Natural killer cell treated with Interleukin-12 subunit alpha and Interleukin-12 subunit beta and Interleukin-15 and Interleukin-18, amount 100 ng/mL, for 72 hours (primary cell): ENCODE measurements around the gene FOCAD. TPM values are rescaled to one million over a fixed set of nuclear protein-coding genes. Genes with fewer than 3 reads are reported as not detected.
A peak's percentile ranks its signal among the peaks of the same experiment; 100 is the strongest.

Source experiments
- ATAC-seq, 2 donors: fragments of 150-1000 bp; cut with Tn5 transposase in 1 of 2; sonication (Bioruptor Pico), chemical (Tn5 transposase) in 1 of 2; 2 replicates each; pipeline ENCODE4 v1.10.0; 2021
- DNase-seq: peaks from one replicate; pipeline ENCODE4 v3.0.0; 2022; ENCODE audit warnings: low spot score
- H3K27ac Mint-ChIP-seq, 2 donors: 1 replicate in 1 of 2; 2 replicates in 1 of 2; pipeline ENCODE4 v1.8.0; 2022; ENCODE audit warnings: mixed read lengths in 2 of 2, mild to moderate bottlenecking in 1 of 2, moderate library complexity in 1 of 2
- H3K27me3 Mint-ChIP-seq, 2 donors: 1 replicate in 1 of 2; 2 replicates in 1 of 2; pipeline ENCODE4 v1.8.0; 2022; ENCODE audit warnings: mixed read lengths in 2 of 2
- H3K36me3 Mint-ChIP-seq: one replicate; pipeline ENCODE4 v1.8.0; 2022; ENCODE audit warnings: mixed read lengths
- H3K4me1 Mint-ChIP-seq, 2 donors: 1 replicate in 1 of 2; 2 replicates in 1 of 2; pipeline ENCODE4 v1.8.0; 2022; ENCODE audit warnings: low read depth in 2 of 2, mixed read lengths in 2 of 2, mild to moderate bottlenecking in 1 of 2
- H3K4me3 Mint-ChIP-seq: one replicate; pipeline ENCODE4 v1.8.0; 2022; ENCODE audit warnings: mixed read lengths
- H3K9me3 Mint-ChIP-seq: 2 replicates; pipeline ENCODE4 v1.8.0; 2022; ENCODE audit warnings: mixed read lengths
- total RNA-seq, 2 donors: library from RNA; stranded (reverse); gene quantifications; one replicate each; pipeline ENCODE4 v1.2.3, GENCODE V29; 2022

Gene FOCAD
- total RNA-seq, 2 donors from 2014 or later, result 26.6 to 40.7 TPM

DNA sequence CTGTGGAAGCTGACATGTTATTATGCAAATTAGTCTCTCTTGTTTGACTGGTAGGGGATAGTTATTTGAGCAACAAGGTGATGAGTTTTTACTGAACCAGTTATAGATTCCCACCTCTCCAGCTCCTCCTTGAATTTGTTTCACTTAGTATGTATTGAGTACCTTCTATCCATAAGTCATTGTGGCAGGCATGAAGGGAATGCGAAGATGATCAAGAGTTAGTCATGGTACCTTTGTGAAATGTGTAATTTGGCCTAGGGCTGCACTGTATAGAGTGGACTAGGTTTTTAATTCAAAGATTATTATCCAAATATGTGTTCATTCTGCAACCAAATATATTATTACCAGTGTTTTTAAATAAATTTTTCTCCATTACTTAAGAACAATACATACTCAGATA lies 237.3 kb downstream of the FOCAD start:
- H3K4me1 Mint-ChIP-seq, result peaks cover 0 to 4% of the 10 kb centered on the region in 2 donors
- no peaks in the 10 kb centered on the region for H3K9me3 Mint-ChIP-seq
- ATAC-seq (no peak), DNase-seq (no peak)
- H3K36me3 Mint-ChIP-seq, result peaks cover 16% of the 10 kb centered on the region
- H3K27ac Mint-ChIP-seq, result no peak overlapping the region
- H3K4me3 Mint-ChIP-seq, result no peak overlapping the region
- H3K27me3 Mint-ChIP-seq, result no peaks in the 10 kb centered on the region

DNA sequence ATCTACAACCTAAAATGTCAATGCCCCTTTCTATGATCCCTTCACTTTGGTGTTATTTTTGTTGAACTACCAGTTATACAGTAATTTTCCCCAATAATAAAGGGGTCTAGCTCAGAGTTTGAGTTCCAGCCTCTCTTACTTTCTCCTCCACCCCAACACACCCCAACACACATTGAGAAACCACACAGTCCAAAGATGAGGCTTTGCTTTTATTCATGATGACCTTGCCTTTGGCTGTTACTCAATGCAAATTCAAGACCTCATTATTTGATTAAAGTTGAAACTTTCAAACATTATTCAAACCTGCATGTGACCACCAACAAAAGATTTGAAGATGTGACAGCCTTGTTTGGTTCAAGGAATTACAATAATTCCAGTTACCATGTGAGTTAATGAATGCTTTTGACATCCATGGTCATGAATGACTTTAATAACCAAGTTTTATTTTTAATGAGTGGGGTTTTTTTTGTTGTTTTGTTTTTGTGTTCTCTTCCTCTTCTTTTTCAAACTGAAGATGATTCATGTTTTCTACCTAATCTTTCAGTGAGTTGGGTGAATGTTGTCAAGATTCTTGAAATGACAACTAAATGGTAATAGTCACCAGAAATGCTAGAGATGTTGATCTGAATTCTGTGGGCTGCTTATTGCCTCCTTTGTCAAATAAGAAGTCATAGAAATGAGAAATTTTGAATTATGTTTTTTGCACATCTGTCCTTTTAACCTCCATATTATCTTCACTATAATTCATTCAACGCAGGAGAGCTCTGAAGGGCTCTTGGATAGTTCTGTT lies 241.4 kb downstream of the FOCAD start:
- peaks cover 0 to 4% of the 10 kb centered on the region in 2 donors for H3K4me1 Mint-ChIP-seq
- H3K9me3 Mint-ChIP-seq, result no peaks in the 10 kb centered on the region
- no peak overlapping the region for H3K4me3 Mint-ChIP-seq
- no peaks in the 10 kb centered on the region for H3K27me3 Mint-ChIP-seq
- ATAC-seq (no peak), DNase-seq (no peak)
- no peak overlapping the region for H3K27ac Mint-ChIP-seq
- peaks cover 4% of the 10 kb centered on the region for H3K36me3 Mint-ChIP-seq

DNA sequence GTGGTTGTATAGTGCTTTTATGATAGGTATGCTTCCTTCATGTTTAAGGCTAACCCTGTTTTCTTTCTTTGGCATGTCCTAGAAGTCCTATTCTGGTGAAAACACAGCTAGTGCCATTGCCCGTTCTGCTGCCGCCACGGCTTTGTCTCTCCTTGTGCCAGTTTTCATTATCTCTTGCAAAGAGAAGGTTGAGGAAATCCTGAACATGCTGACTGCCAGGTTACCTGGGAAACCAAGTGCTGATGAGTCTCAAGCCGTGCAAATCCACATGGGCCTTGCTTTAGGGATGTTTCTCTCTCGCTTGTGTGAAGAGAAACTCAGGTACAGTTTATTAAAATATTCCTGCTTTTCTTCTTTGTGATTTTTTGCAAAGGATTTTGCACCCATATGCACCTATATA lies 245.2 kb downstream of the FOCAD start:
- H3K27me3 Mint-ChIP-seq, result no peaks in the 10 kb centered on the region
- H3K36me3 Mint-ChIP-seq, result peaks cover 14% of the 10 kb centered on the region
- H3K4me3 Mint-ChIP-seq, result no peak overlapping the region
- no peak for DNase-seq
- H3K27ac Mint-ChIP-seq, result no peak overlapping the region
- no peaks in the 10 kb centered on the region for H3K9me3 Mint-ChIP-seq
- ATAC-seq, result no peak
- H3K4me1 Mint-ChIP-seq, result peaks cover 0 to 4% of the 10 kb centered on the region in 2 donors

DNA sequence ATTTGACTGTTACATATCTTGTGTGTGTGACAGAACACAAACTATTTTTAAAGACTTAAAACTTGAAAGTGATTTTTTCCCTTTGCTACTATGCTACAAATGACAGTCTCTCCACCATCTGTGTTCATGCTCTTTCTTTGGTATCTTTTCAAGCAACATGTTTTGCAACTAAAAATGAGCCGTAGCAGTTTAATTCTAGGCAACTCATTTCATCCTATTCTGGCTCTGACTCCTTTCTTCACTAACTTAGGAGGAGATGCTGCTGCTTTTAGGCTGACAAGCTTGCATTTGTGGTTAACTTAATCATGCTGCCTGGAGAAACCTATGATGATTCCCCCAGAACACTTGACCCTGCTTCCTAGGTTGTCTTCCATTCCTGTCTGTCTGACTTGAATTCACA lies 246.8 kb downstream of the FOCAD start:
- Mint-ChIP-seq H3K4me3 (no peak overlapping the region), H3K4me1 (no peaks in the 10 kb centered on the region), H3K27me3 (no peaks in the 10 kb centered on the region), H3K27ac (no peak overlapping the region), H3K36me3 (peaks cover 14% of the 10 kb centered on the region), H3K9me3 (no peaks in the 10 kb centered on the region)
- no peak for ATAC-seq
- DNase-seq, result no peak

DNA sequence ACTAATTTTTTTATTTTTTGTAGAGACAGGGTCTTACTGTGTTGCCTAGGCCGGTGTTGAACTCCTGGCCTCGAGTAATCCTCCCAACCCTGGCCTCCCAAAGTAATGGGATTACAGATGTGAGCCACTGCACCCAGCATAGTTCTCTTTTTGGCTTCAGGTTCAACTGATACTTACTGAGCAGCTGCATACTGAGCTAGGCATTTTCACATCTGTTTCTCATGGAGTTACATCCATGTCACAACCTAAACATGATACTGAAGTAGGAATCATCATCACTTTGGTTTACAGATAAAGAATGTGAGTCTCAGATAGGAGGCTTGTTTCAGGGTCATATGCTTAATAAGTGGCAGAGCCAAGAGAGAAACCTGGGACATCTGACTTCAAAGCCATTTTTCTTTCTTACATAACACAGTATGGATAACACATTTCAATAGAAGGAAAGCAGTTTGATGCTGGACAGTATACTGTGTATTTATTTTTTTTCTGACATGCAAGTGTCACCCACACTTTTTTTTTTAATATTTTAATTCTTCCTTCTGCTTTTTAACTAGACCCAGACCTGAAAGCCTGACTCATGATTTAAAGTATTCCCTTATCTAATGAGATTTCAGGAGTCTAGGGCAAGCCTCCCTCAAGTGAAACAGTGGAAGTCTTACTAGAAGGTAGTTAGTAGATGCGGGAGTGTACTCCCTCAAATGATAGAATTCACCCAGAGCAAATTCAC lies 256.6 kb downstream of the FOCAD start:
- ATAC-seq, result no peak
- DNase-seq, result no peak
- Mint-ChIP-seq H3K36me3 (no peaks in the 10 kb centered on the region), H3K9me3 (no peaks in the 10 kb centered on the region), H3K27ac (no peak overlapping the region), H3K27me3 (no peaks in the 10 kb centered on the region), H3K4me1 (no peaks in the 10 kb centered on the region), H3K4me3 (no peak overlapping the region)

DNA sequence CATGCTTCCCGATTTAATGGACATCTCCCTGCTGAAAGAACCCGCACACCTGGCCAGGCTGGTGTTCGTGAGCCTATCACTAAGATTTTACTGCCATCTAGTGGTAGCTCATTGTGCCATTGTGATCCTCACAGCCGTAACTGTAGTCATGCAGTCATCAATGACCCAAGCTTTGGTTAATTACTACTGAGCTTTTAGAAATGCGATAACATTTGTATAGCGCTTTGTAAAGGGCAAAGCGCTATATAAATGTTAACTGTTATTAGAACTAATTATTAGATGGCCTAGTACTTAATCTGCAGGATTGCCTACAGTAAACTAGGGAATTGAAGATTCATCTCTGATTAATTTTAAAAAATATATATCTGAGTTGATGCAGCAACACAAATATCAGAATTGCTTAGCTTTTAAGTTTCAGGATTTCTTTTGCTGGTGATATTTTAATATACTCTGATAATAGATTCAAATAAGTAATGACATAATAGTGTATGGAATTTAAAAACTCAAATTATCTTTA lies 257.2 kb downstream of the FOCAD start:
- no peaks in the 10 kb centered on the region for H3K27me3 Mint-ChIP-seq
- no peaks in the 10 kb centered on the region for H3K36me3 Mint-ChIP-seq
- no peaks in the 10 kb centered on the region for H3K9me3 Mint-ChIP-seq
- H3K4me1 Mint-ChIP-seq, result no peaks in the 10 kb centered on the region
- H3K4me3 Mint-ChIP-seq, result no peak overlapping the region
- DNase-seq (peak; percentile 63), ATAC-seq (peak; percentile 79 to 81)
- no peak overlapping the region for H3K27ac Mint-ChIP-seq

DNA sequence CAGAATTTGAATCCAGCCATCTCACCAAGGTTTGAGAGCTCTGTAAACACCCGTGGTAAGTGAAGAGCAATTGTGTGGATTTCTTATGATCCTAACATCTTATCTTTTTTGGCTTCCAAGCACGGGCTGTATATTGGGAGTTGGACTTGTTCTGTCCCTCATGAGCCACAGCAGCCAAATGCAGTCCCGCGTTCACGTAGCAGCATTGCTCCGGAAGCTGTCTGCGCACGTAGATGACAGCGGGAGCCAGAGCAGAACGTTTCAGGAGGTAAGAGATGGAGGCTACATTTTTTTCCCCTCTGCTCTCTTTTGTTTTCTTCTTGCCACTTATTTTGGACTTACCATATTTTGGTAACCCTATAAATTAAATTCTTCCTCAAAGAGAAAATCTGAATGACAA lies 260.4 kb downstream of the FOCAD start:
- H3K27ac Mint-ChIP-seq, result no peak overlapping the region
- H3K4me1 Mint-ChIP-seq, result no peaks in the 10 kb centered on the region
- no peak for ATAC-seq
- no peaks in the 10 kb centered on the region for H3K9me3 Mint-ChIP-seq
- DNase-seq, result no peak
- no peaks in the 10 kb centered on the region for H3K36me3 Mint-ChIP-seq
- no peaks in the 10 kb centered on the region for H3K27me3 Mint-ChIP-seq
- no peak overlapping the region for H3K4me3 Mint-ChIP-seq

DNA sequence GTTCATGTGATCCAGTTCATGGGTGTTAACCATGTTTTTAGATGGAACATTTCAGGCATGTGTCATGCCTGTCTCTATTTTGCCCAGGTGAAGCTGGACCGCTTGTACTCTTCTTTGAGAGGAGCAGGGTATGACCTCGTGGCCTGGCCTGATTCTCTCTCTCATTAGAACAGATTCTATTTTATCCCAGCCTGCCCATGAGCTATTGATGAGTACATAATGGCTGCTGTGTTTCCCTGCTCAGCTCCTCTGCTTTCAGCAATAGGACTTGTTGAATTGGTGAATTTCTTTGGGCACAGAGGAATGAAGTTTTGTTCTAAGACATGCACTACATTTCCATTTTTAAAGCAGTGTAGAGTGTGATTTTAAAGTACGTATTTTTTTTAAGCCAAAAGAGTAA lies 261.2 kb downstream of the FOCAD start:
- Mint-ChIP-seq H3K9me3 (no peaks in the 10 kb centered on the region), H3K4me3 (no peak overlapping the region), H3K27me3 (no peaks in the 10 kb centered on the region), H3K36me3 (no peaks in the 10 kb centered on the region), H3K4me1 (no peaks in the 10 kb centered on the region), H3K27ac (no peak overlapping the region)
- no peak for DNase-seq
- ATAC-seq, result no peak

DNA sequence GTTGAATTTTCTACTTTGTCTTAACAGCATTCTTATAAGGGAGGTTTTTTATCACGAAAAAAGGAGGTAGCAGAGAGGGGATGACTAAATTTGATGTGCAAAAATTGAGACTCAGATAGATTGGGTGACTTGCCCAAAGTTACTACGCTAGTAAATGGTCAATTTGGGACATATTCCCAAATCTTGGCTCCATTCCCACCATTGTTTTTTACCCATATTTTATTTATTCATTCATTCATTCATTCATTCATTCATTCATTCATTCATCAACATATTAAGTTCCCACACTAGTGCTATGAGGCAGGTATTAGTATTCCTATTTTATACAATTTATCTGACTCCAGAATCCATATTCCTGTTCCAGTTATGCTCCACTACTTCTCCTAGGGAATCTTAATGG lies 261.8 kb downstream of the FOCAD start:
- H3K4me1 Mint-ChIP-seq, result no peaks in the 10 kb centered on the region
- no peaks in the 10 kb centered on the region for H3K36me3 Mint-ChIP-seq
- DNase-seq (no peak), ATAC-seq (no peak)
- no peaks in the 10 kb centered on the region for H3K27me3 Mint-ChIP-seq
- H3K9me3 Mint-ChIP-seq, result no peaks in the 10 kb centered on the region
- no peak overlapping the region for H3K4me3 Mint-ChIP-seq
- no peak overlapping the region for H3K27ac Mint-ChIP-seq

DNA sequence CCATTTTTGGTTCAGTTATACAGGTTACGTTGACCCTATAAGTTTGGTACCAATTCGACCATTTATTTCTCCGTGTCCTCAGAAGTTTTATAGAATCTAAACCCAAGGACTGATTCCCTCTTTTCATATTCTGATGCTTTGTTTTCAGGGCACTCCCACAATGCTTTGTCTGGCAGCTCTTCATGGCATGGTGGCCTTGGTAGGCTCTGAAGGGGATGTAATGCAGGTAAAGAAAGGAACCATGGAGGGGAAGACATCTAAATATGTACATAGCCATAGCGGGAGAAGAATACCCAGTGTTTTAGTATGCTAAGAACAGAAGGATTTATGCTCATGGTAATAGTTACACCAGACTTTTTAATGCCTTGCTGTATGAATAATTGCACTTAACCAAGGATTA lies 264.6 kb downstream of the FOCAD start:
- Mint-ChIP-seq H3K36me3 (peaks cover 16% of the 10 kb centered on the region), H3K4me1 (no peaks in the 10 kb centered on the region), H3K27me3 (no peaks in the 10 kb centered on the region), H3K9me3 (no peaks in the 10 kb centered on the region), H3K4me3 (no peak overlapping the region), H3K27ac (no peak overlapping the region)
- ATAC-seq (no peak), DNase-seq (no peak)

DNA sequence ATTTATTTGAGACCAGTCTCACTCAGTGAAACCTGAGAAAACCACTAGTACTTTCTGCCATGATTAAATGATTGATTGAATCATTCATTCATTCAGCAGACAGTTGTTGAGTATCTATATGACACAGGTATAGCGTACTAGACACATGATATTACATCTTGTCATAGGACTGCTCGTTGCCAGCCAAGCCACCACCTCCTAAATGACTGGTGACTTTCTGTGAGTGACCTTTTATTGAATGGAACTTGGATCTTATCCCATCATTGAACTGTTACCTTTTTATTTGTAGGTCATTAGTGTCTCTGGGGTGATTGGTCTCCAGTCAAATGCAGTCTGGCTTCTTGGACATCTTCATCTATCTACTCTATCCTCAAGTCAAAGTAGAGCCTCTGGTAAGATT lies 266.6 kb downstream of the FOCAD start:
- no peak overlapping the region for H3K27ac Mint-ChIP-seq
- H3K4me1 Mint-ChIP-seq, result no peaks in the 10 kb centered on the region
- no peak overlapping the region for H3K4me3 Mint-ChIP-seq
- peaks cover 16% of the 10 kb centered on the region for H3K36me3 Mint-ChIP-seq
- H3K9me3 Mint-ChIP-seq, result no peaks in the 10 kb centered on the region
- DNase-seq (no peak), ATAC-seq (no peak)
- no peaks in the 10 kb centered on the region for H3K27me3 Mint-ChIP-seq

DNA sequence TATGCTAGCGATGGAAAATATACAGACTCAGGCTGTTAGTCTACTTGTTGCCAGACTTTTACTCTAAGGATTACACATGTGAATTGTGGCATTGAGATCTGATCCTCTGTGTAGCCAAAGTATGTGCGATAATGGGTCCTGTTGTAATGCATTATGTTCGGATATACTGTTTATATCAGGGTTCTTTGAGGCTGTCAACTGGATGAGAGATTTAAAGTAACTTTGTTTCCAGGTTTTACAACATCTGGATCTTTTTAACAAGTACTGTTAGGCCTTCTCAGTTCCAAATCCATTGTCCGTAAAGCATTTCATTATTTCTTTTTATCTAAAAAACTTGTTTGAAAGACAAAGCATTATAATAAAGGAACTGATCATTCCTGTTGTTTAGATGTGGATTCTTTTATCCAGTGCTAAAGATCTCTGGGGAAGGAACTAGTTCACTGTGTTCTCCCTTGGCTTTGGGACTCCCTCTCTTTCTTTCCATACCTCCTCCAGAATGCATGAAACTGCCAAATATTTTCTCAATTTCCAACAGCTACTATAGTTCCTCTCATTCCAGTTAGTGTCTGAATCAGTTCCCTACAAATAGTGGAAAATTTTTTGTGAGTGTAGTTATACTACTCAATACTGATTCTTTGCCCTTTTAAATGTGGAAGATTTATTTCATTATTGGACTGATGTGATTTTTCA lies 278.6 kb downstream of the FOCAD start:
- H3K27ac Mint-ChIP-seq, result no peak overlapping the region
- H3K4me1 Mint-ChIP-seq, result no peaks in the 10 kb centered on the region
- DNase-seq, result no peak
- no peak overlapping the region for H3K4me3 Mint-ChIP-seq
- no peaks in the 10 kb centered on the region for H3K27me3 Mint-ChIP-seq
- ATAC-seq, result no peak
- H3K9me3 Mint-ChIP-seq, result no peaks in the 10 kb centered on the region
- peaks cover 9% of the 10 kb centered on the region for H3K36me3 Mint-ChIP-seq

DNA sequence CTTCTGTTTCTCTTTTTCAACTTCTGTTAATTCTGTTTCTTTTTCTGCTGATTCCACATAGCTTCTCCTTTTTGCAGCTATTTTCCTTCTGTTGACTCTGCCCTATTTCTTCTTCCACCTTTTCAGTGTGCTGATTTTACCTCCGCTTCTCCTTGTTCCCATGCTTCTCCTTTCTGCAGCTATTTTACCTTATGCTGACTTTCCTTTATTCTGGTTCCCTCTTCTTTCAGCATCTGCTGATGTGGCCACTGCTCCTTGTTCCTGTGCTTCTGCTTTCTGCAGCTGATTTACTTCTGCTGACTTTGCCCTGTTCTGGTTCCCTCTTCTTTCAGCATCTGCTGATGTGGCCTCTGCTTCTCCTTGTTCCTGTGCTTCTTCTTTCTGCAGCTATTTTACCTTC lies 288.6 kb downstream of the FOCAD start:
- Mint-ChIP-seq H3K4me3 (no peak overlapping the region), H3K4me1 (no peaks in the 10 kb centered on the region), H3K27ac (no peak overlapping the region), H3K9me3 (no peaks in the 10 kb centered on the region), H3K36me3 (peaks cover 14% of the 10 kb centered on the region), H3K27me3 (no peaks in the 10 kb centered on the region)
- DNase-seq (no peak), ATAC-seq (no peak)
